C4-2B (cell line): ENCODE measurements around the gene NID2.

ENCODE experiments used
- H3K27ac ChIP-seq: fragments of 450-650 bp; 2 replicates; pipeline ENCODE4 v1.5.1; 2017
- CTCF ChIP-seq: fragments of 450-650 bp; conservative IDR thresholded peaks from 2 replicates; pipeline ENCODE4 v1.5.1; 2017; ENCODE audit warnings: mild to moderate bottlenecking
- ZFX ChIP-seq: fragments of 450-650 bp; IDR thresholded peaks from 2 replicates; pipeline ENCODE4 v1.6.1; 2017

The NID2 gene

GRCh38 chr14:52061890-52062289 lies 7.0 kb downstream of the NID2 start:
- H3K27ac ChIP-seq: no peak overlapping the region
- no peak for TF ChIP-seq ZFX
- TF ChIP-seq CTCF: no peak

- no peak overlapping the region for H3K27ac ChIP-seq
- TF ChIP-seq CTCF: no peak
- TF ChIP-seq ZFX: no peak
These were observed 7.5 kb downstream of the NID2 start for GRCh38 chr14:52061390-52061789.

- no peak overlapping the region for H3K27ac ChIP-seq
- no peak for TF ChIP-seq ZFX
- no peak for TF ChIP-seq CTCF
These were observed 8.8 kb downstream of the NID2 start for GRCh38 chr14:52060080-52060479.

GRCh38 chr14:52059649-52060048 lies 9.2 kb downstream of the NID2 start:
- H3K27ac ChIP-seq: no peak overlapping the region
- no peak for TF ChIP-seq CTCF
- TF ChIP-seq ZFX: no peak

GRCh38 chr14:52058341-52058740 lies 10.5 kb downstream of the NID2 start:
- no peak for TF ChIP-seq CTCF
- TF ChIP-seq ZFX: no peak
- H3K27ac ChIP-seq: no peak overlapping the region

- TF ChIP-seq ZFX: no peak
- no peak overlapping the region for H3K27ac ChIP-seq
These were observed 13.7 kb downstream of the NID2 start for GRCh38 chr14:52055167-52055566.

GRCh38 chr14:52054678-52055077 lies 14.2 kb downstream of the NID2 start:
- TF ChIP-seq CTCF: no peak
- TF ChIP-seq ZFX: no peak
- no peak overlapping the region for H3K27ac ChIP-seq

GRCh38 chr14:52053044-52053443 lies 15.8 kb downstream of the NID2 start:
- H3K27ac ChIP-seq: no peak overlapping the region
- TF ChIP-seq ZFX (no peak), CTCF (no peak)
